Keratinocyte (primary cell): ENCODE data around the gene IRF4. TPM values are rescaled to one million over a fixed set of nuclear protein-coding genes. Genes with fewer than 3 reads are reported as not detected.

Experiments used
- DNase-seq: peaks from one replicate; pipeline ENCODE4 v3.0.0-alpha.2; 2011; ENCODE audit warnings: low read depth, missing footprints, low spot score
- FAIRE-seq: peaks from 2 replicates; lab custom pipeline; 2011; peaks lifted over from hg19 to GRCh38; lab: Jason Lieb, UNC
- H2AFZ ChIP-seq: 2 replicates; pipeline ENCODE4 v1.6.0; 2012; ENCODE audit warnings: low read length, control low read depth, inconsistent platforms; ENCODE audit not compliant: control insufficient read depth
- H3K27ac ChIP-seq: 2 replicates; pipeline ENCODE4 v1.5.1; 2011; ENCODE audit warnings: low read length; ENCODE audit not compliant: control insufficient read depth, insufficient read depth
- H3K27me3 ChIP-seq: 3 replicates; pipeline ENCODE4 v1.6.0; 2011; ENCODE audit warnings: low read length; ENCODE audit not compliant: control insufficient read depth, insufficient read depth; ENCODE audit errors: extremely low read depth
- H3K36me3 ChIP-seq, 2 experiments: 2 replicates in 1 of 2; 3 replicates in 1 of 2; pipeline ENCODE4 v1.5.1; 2011; ENCODE audit warnings: low read length in 2 of 2, mild to moderate bottlenecking in 1 of 2; ENCODE audit not compliant: control insufficient read depth in 2 of 2, insufficient read depth in 2 of 2; ENCODE audit errors: extremely low read depth in 1 of 2
- H3K4me1 ChIP-seq: 3 replicates; pipeline ENCODE4 v1.5.1; 2011; ENCODE audit warnings: low read length; ENCODE audit not compliant: control insufficient read depth, insufficient read depth; ENCODE audit errors: extremely low read depth
- H3K4me2 ChIP-seq: 3 replicates; pipeline ENCODE4 v1.6.0; 2011; ENCODE audit warnings: low read depth, low read length; ENCODE audit not compliant: control insufficient read depth, insufficient read depth; ENCODE audit errors: extremely low read depth
- H3K4me3 ChIP-seq, 3 experiments: fragments of 200-600 bp in 1 of 3; sonication (generic) in 1 of 3; 2 replicates in 2 of 3; 3 replicates in 1 of 3; pipeline ENCODE4 v1.5.1; 2011 to 2016; ENCODE audit warnings: low read length in 3 of 3, mild to moderate bottlenecking in 3 of 3, control low read depth in 2 of 3, inconsistent platforms in 1 of 3, low read depth in 1 of 3, mixed read lengths in 1 of 3, mixed run types in 1 of 3, moderate library complexity in 1 of 3; ENCODE audit not compliant: control insufficient read depth in 2 of 3, insufficient read depth in 2 of 3; ENCODE audit errors: extremely low read depth in 1 of 3
- H3K79me2 ChIP-seq: 2 replicates; pipeline ENCODE4 v1.6.0; 2012; ENCODE audit warnings: low read length; ENCODE audit not compliant: control insufficient read depth, insufficient read depth
- H3K9ac ChIP-seq: 3 replicates; pipeline ENCODE4 v1.6.0; 2011; ENCODE audit warnings: low read length; ENCODE audit not compliant: control insufficient read depth, insufficient read depth; ENCODE audit errors: extremely low read depth
- H3K9me1 ChIP-seq: 3 replicates; pipeline ENCODE4 v1.6.0; 2011; ENCODE audit warnings: low read length; ENCODE audit not compliant: control insufficient read depth, insufficient read depth; ENCODE audit errors: extremely low read depth
- H3K9me3 ChIP-seq: 2 replicates; pipeline ENCODE4 v1.5.1; 2012; ENCODE audit warnings: low read depth, low read length; ENCODE audit not compliant: control insufficient read depth
- H4K20me1 ChIP-seq: 3 replicates; pipeline ENCODE4 v1.6.0; 2011; ENCODE audit warnings: low read length; ENCODE audit not compliant: control insufficient read depth, insufficient read depth; ENCODE audit errors: extremely low read depth
- CTCF ChIP-seq, 3 experiments: IDR thresholded peaks in 1 of 3; conservative IDR thresholded peaks in 1 of 3; optimal IDR thresholded peaks in 1 of 3; 2 replicates in 2 of 3; 3 replicates in 1 of 3; pipeline versions ENCODE3 to v1.5.1; 2011; ENCODE audit warnings: low read length in 3 of 3, mild to moderate bottlenecking in 3 of 3, moderate library complexity in 2 of 3, control low read depth in 1 of 3, inconsistent platforms in 1 of 3; ENCODE audit not compliant: insufficient read depth in 2 of 3; ENCODE audit errors: extremely low read depth in 1 of 3
- EZH2 ChIP-seq: IDR thresholded peaks from one replicate; pipeline ENCODE4 v1.6.1; 2012; ENCODE audit warnings: inconsistent platforms, mild to moderate bottlenecking, low read length, moderate library complexity
- dilution Hi-C: fragments of 300-500 bp; cut with MboI; formaldehyde crosslinking; loops from one replicate; pipeline ENCODE4 v1.7.0; 2020; ENCODE audit warnings: low sequenced_read_pairs; ENCODE audit not compliant: extremely low pct_ligation_motif_present
- polyA plus RNA-seq, 5 experiments: library from polyadenylated mRNA; depleted of rRNA in 3 of 5; stranded (reverse) in 3 of 5; stranded (forward) in 1 of 5; unstranded in 1 of 5; fragments of >200 nt; gene quantifications; 1 replicate in 1 of 5; 2 replicates in 3 of 5; 3 replicates in 1 of 5; pipeline versions ENCODE4 v1.2.1 to v1.2.3, GENCODE V29; 2011 to 2012; ENCODE audit warnings: missing spikeins in 2 of 5, low read depth in 1 of 5, low replicate concordance in 1 of 5

Gene IRF4
- polyA plus RNA-seq, 1 donor (not counting 4 experiments of a cell fraction or from before 2014, with no cell fraction given), result 0.12 TPM

- FAIRE-seq, result no peak
- DNase-seq, result no peak
These were observed 13.2 kb upstream of the IRF4 start for GRCh38 chr6:378090-378957.

GRCh38 chr6:378958-379409 is 12.6 kb upstream of the IRF4 start:
- no peaks in the 10 kb centered on the region for H3K79me2 ChIP-seq
- no peaks in the 10 kb centered on the region for H3K36me3 ChIP-seq
- H2AFZ ChIP-seq, result no peak overlapping the region
- DNase-seq, result no peak
- peaks cover 23% of the 10 kb centered on the region for H3K27me3 ChIP-seq
- no peak overlapping the region for H3K9ac ChIP-seq
- FAIRE-seq, result no peak
- peaks cover 8% of the 10 kb centered on the region for H3K9me3 ChIP-seq
- dilution Hi-C loops, result no loop called here
- H3K27ac ChIP-seq, result no peak overlapping the region
- H3K9me1 ChIP-seq, result no peaks in the 10 kb centered on the region
- no peak overlapping the region for H3K4me3 ChIP-seq
- no peak overlapping the region for H3K4me2 ChIP-seq
- TF ChIP-seq CTCF (optimal IDR thresholded peaks at IDR 0.05 in 1 of 3, IDR thresholded peaks at IDR 0.05 in 1 of 3, conservative IDR thresholded peaks at IDR 0.05 in 1 of 3; ENCODE audit: extremely low read depth in 1 of 3, insufficient read depth in 2 of 3, low read length in 3 of 3) (no peak), EZH2 (no peak)
- H3K4me1 ChIP-seq, result no peaks in the 10 kb centered on the region
- no peaks in the 10 kb centered on the region for H4K20me1 ChIP-seq

More at GRCh38 chr6:378090-378957, 13.2 kb upstream of the IRF4 start:
- Histone ChIP-seq H3K4me3 (no peak overlapping the region), H3K27me3 (peaks cover 19% of the 10 kb centered on the region), H3K36me3 (no peaks in the 10 kb centered on the region), H3K27ac (no peak overlapping the region), H3K9me1 (no peaks in the 10 kb centered on the region), H4K20me1 (no peaks in the 10 kb centered on the region), H3K4me2 (no peak overlapping the region), H3K9ac (no peak overlapping the region), H3K4me1 (no peaks in the 10 kb centered on the region), H2AFZ (no peak overlapping the region), H3K9me3 (peaks cover 8% of the 10 kb centered on the region), H3K79me2 (no peaks in the 10 kb centered on the region)
- dilution Hi-C loops, result no loop called here
- no peak for TF ChIP-seq EZH2
- TF ChIP-seq CTCF (optimal IDR thresholded peaks at IDR 0.05 in 1 of 3, IDR thresholded peaks at IDR 0.05 in 1 of 3, conservative IDR thresholded peaks at IDR 0.05 in 1 of 3; ENCODE audit: extremely low read depth in 1 of 3, insufficient read depth in 2 of 3, low read length in 3 of 3), result no peak
